HepG2 (cell line): ENCODE data around the gene ABCG8. TPM values are rescaled to one million over a fixed set of nuclear protein-coding genes. Genes with fewer than 3 reads are reported as not detected.

Experiments used
- ATAC-seq: fragments of 200-7000 bp; cut with Tn5 transposase; 3 replicates; pipeline ENCODE4 v1.9.1; 2020; ENCODE audit warnings: mild to moderate bottlenecking, moderate library complexity
- BruUV-seq: library from RNA; stranded (reverse); fragments of 400-500 nt; replicated peaks from 2 replicates; lab custom pipeline; 2021; lab: Mats Ljungman, UMichigan
- CTCF ChIA-PET: fragments of 300-600 bp; formaldehyde crosslinking; extraction: SDS; loops from one replicate; lab custom pipeline; 2021; ENCODE audit warnings: low total read pairs, inconsistent platforms, low intra/inter-chr PET ratio; lab: Yijun Ruan, JAX
- POLR2A ChIA-PET: fragments of 350-600 bp; sonication (Branson Sonifier 250); formaldehyde crosslinking; loops from one replicate; lab custom pipeline; 2020; ENCODE audit warnings: antibody characterized with exemption, inconsistent platforms; lab: Yijun Ruan, JAX
- DNase-seq: peaks from one replicate; pipeline ENCODE4 v3.0.0-alpha.2; 2015; ENCODE audit warnings: low spot score
- FAIRE-seq: peaks from 3 replicates; lab custom pipeline; 2011; peaks lifted over from hg19 to GRCh38; lab: Jason Lieb, UNC
- H2AFZ ChIP-seq: one replicate; pipeline ENCODE4 v1.6.1; 2011; ENCODE audit warnings: low read length, inconsistent platforms
- H3K27ac ChIP-seq: fragments of 300-600 bp; 3 replicates; pipeline ENCODE4 v1.8.0; 2011; ENCODE audit warnings: mixed run types, mild to moderate bottlenecking, mixed read lengths, low read length, inconsistent platforms; ENCODE audit not compliant: insufficient read depth; ENCODE audit errors: extremely low read length
- H3K27me3 ChIP-seq, 2 experiments: fragments of 200-600 bp in 1 of 2; 2 replicates in 1 of 2; 3 replicates in 1 of 2; pipeline versions ENCODE4 v1.6.0 to v1.8.0; 2011; ENCODE audit warnings: low read length in 2 of 2, mild to moderate bottlenecking in 2 of 2, moderate library complexity in 2 of 2, inconsistent platforms in 1 of 2; ENCODE audit not compliant: insufficient read depth in 2 of 2, control insufficient read depth in 1 of 2
- H3K36me3 ChIP-seq, 2 experiments: fragments of 200-600 bp in 1 of 2; replicated peaks in 1 of 2; 2 replicates in 1 of 2; 3 replicates in 1 of 2; pipeline versions ENCODE4 v1.5.1 to v1.8.0; 2011; ENCODE audit warnings: low read length in 2 of 2, inconsistent platforms in 1 of 2; ENCODE audit not compliant: insufficient read depth in 2 of 2, control insufficient read depth in 1 of 2
- H3K4me1 ChIP-seq: 2 replicates; pipeline ENCODE4 v1.5.1; 2012; ENCODE audit warnings: low read length, inconsistent platforms; ENCODE audit not compliant: insufficient read depth
- H3K4me2 ChIP-seq: 2 replicates; pipeline ENCODE4 v1.6.0; 2011; ENCODE audit warnings: low read depth, low read length, inconsistent platforms
- H3K4me3 ChIP-seq, 3 experiments: fragments of 200-600 bp in 1 of 3; sonication (generic), shearing (Covaris generic) in 1 of 3; replicated peaks in 1 of 3; 2 replicates each; pipeline ENCODE4 v1.5.1; 2011 to 2016; ENCODE audit warnings: low read length in 3 of 3, inconsistent platforms in 2 of 3, low read depth in 2 of 3, mild to moderate bottlenecking in 2 of 3, control low read depth in 1 of 3, mixed read lengths in 1 of 3; ENCODE audit not compliant: insufficient read depth in 1 of 3
- H3K79me2 ChIP-seq: one replicate; pipeline ENCODE4 v1.6.1; 2011; ENCODE audit warnings: low read length, inconsistent platforms; ENCODE audit not compliant: insufficient read depth
- H3K9ac ChIP-seq: 2 replicates; pipeline ENCODE4 v1.6.0; 2011; ENCODE audit warnings: mild to moderate bottlenecking, low read depth, low read length, inconsistent platforms; ENCODE audit not compliant: insufficient read depth
- H3K9me3 ChIP-seq: 2 replicates; pipeline ENCODE4 v1.5.1; 2012; ENCODE audit warnings: mild to moderate bottlenecking, low read length
- H4K20me1 ChIP-seq: 2 replicates; pipeline ENCODE4 v1.6.0; 2011; ENCODE audit warnings: inconsistent platforms, mild to moderate bottlenecking, low read length, moderate library complexity; ENCODE audit not compliant: insufficient read depth
- FOXA3 ChIP-seq: IDR thresholded peaks from 2 replicates; pipeline ENCODE4 v1.6.1; 2016; ENCODE audit warnings: missing genetic modification reagents, missing compliant biosample characterization
- KAT8 ChIP-seq: IDR thresholded peaks from 2 replicates; pipeline ENCODE4 v1.6.1; 2016; ENCODE audit warnings: missing genetic modification reagents, missing compliant biosample characterization
- TRIM22 ChIP-seq: fragments of 450-650 bp; IDR thresholded peaks from 2 replicates; pipeline ENCODE4 v1.6.1; 2017
- TRIM24 ChIP-seq: sonication (generic); formaldehyde crosslinking; IDR thresholded peaks from 2 replicates; pipeline ENCODE4 v1.8.0; 2022; ENCODE audit warnings: mild to moderate bottlenecking, missing genetic modification reagents
- ZFP41 ChIP-seq: sonication (generic); formaldehyde crosslinking; IDR thresholded peaks from 2 replicates; pipeline ENCODE4 v1.4.0; 2020; ENCODE audit warnings: mild to moderate bottlenecking, missing genetic modification reagents, borderline replicate concordance
- ZNF235 ChIP-seq: sonication (generic); formaldehyde crosslinking; IDR thresholded peaks from 2 replicates; pipeline ENCODE4 v1.8.1; 2023; ENCODE audit warnings: mild to moderate bottlenecking, missing genetic modification reagents, borderline replicate concordance
- ZNF619 ChIP-seq: sonication (generic); formaldehyde crosslinking; IDR thresholded peaks from 2 replicates; pipeline ENCODE4 v1.4.0; 2020; ENCODE audit warnings: mild to moderate bottlenecking, missing genetic modification reagents
- ZNF704 ChIP-seq: sonication (generic); formaldehyde crosslinking; IDR thresholded peaks from 2 replicates; pipeline ENCODE4 v1.8.1; 2023; ENCODE audit warnings: mild to moderate bottlenecking, inconsistent platforms, moderate library complexity, missing genetic modification reagents, borderline replicate concordance
- ZNF776 ChIP-seq: sonication (generic); formaldehyde crosslinking; IDR thresholded peaks from 2 replicates; pipeline ENCODE4 v1.4.0; 2020; ENCODE audit warnings: mild to moderate bottlenecking, missing genetic modification reagents
- WGBS: methylation state at CpG from one replicate; pipeline ENCODE4 v1.1.6; 2017; ENCODE audit warnings: low lambda C conversion rate; 5-methylcytosine and 5-hydroxymethylcytosine counted together
- in situ Hi-C: cut with HindIII; loops from 2 replicates; pipeline ENCODE4 v1.10.0; 2017; ENCODE audit warnings: low pct_unique_long_range_greater_than_20kb; ENCODE audit not compliant: extremely low pct_ligation_motif_present
- intact Hi-C: fragments of 100-400 bp; cut with micrococcal nuclease; formaldehyde crosslinking; loops from one replicate; pipeline ENCODE4 v1.10.0; 2022; ENCODE audit not compliant: unreplicated experiment
- polyA plus RNA-seq, 8 experiments: library from polyadenylated mRNA; depleted of rRNA in 3 of 8; stranded (reverse) in 7 of 8; unstranded in 1 of 8; fragments of >200 nt; fragmentation: Illumina TruSeq in 4 of 8; extraction: Trizol in 4 of 8; gene quantifications; 2 replicates each; pipeline versions ENCODE4 v1.2.1 to v1.2.3, GENCODE V29; 2011 to 2016; ENCODE audit warnings: low read depth in 4 of 8, missing spikeins in 1 of 8, mixed read lengths in 1 of 8; ENCODE audit not compliant: insufficient read depth in 1 of 8
- total RNA-seq, 5 experiments: library from RNA; depleted of rRNA; stranded (reverse); fragments of >200 nt; fragmentation: Illumina TruSeq; extraction: Trizol; gene quantifications; 2 replicates each; pipeline ENCODE4 v1.2.3, GENCODE V29; 2016; ENCODE audit warnings: low read depth in 1 of 5
- TF ChIP-seq, protein P1 (sequence below): sonication (generic); formaldehyde crosslinking; IDR thresholded peaks from 2 replicates; pipeline ENCODE4 v1.4.0; 2020; ENCODE audit warnings: mild to moderate bottlenecking, missing genetic modification reagents

Gene ABCG8
- total and polyA plus RNA-seq, 2 of the 13 experiments (the other 11 are each of a cell fraction or from before 2014, with no cell fraction given), result 8.1 to 8.8 TPM

- no peak overlapping the region for H3K27ac ChIP-seq
- no TSS peak for BruUV-seq
- no peaks in the 10 kb centered on the region for H3K9me3 ChIP-seq
- WGBS, result 94% methylated on average over 5 of the region's 5 CpGs
- no peak overlapping the region for H3K4me3 ChIP-seq
- peaks cover 2 to 17% of the 10 kb centered on the region in 2 experiments; a peak in 2 of 5 replicates for H3K36me3 ChIP-seq
- intact Hi-C loops, result no loop called here
- DNase-seq, result no peak
- ChIA-PET POLR2A (interaction anchor here (2.9 to 3.7 kb wide), 2 partner anchors 33 to 67 kb away, joined by 9 to 17 read pairs; partner anchors contain the start of gene DYNC2LI1), CTCF (interaction anchor here (1.1 kb wide), 1 partner anchor 43 kb away, joined by 3 read pairs; no protein-coding TSS in a partner anchor)
- H3K79me2 ChIP-seq, result peaks cover 34% of the 10 kb centered on the region
- TF ChIP-seq ZFP41 (CRISPR knock-in tag), result 0 out of 2 replicates have a peak, but pooled peaks have one; percentile 39
- no peak for TF ChIP-seq FOXA3 (CRISPR knock-in tag)
- ATAC-seq, result no peak
- H3K27me3 ChIP-seq, result no peaks in the 10 kb centered on the region
- H3K9ac ChIP-seq, result no peak overlapping the region
- in situ Hi-C loops, result no loop called here
- FAIRE-seq, result no peak
- H3K4me1 ChIP-seq, result peaks cover 67% of the 10 kb centered on the region
- H2AFZ ChIP-seq, result no peak overlapping the region
- peak overlapping the region; percentile 89 for H3K4me2 ChIP-seq
- no peaks in the 10 kb centered on the region for H4K20me1 ChIP-seq
Observed at GRCh38 chr2:43840965-43841364, 2.2 kb downstream of the ABCG8 start.

DNA sequence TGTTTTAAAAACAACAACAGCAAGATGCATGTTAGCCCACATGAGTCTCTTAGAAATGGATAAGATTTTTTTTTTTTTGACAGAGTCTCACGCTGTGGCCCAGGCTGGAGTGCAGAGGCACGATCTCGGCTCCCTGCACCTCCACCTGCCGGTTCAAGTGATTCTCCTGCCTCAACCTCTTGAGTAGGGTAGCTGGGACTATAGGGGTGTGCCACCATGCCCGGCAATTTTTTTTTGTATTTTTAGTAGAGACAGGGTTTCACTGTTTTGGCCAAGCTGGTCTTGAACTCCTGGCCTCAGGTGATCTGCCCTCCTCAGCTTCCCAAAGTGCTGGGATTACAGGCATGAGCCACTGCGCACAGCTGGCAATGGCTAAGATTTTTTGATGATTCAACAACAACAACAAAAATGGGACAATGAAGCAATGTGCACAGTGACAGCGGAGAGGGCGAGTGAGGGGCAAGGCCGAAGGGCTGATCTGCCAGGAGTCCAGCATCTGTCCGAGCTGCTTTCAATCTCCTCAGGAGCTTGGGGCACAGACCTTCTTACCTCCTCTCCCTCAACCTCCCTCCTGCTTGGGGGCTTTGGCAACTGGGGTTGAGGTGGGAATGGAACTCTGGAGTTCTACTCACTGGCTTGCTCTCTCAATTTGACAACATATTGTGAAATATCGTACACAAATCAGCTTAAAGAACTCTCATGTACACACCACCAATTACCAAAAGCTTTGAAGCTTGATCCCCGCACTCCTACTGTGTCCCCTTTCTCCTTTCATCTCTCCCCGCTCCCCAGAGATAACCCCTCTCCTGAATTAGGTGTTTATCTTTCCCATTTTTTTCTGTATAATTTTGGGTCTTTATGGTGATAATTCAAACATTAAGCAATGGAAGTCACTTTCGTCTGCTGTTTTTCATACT lies 3.4 kb downstream of the ABCG8 start:
- WGBS, result 70% methylated on average over 14 of the region's 14 CpGs
- H3K4me3 ChIP-seq, result peak overlapping the region in 2 of 3 experiments; percentile 4 to 46; a peak in 3 of 6 replicates
- H2AFZ ChIP-seq, result no peak overlapping the region
- peak overlapping the region; percentile 45 for H3K9ac ChIP-seq
- in situ Hi-C loops, result no loop called here
- POLR2A ChIA-PET, result interaction anchor here (1.0 to 3.7 kb wide), 4 partner anchors 34 to 246 kb away, joined by 3 to 17 read pairs (median 4); partner anchors contain the start of gene THADA
- H3K27me3 ChIP-seq, result no peaks in the 10 kb centered on the region
- H3K36me3 ChIP-seq, result peaks cover 5 to 21% of the 10 kb centered on the region in 2 experiments; a peak in 3 of 5 replicates
- FAIRE-seq (peak; percentile 52), ATAC-seq (peak; percentile 24; the same call in 2 of the 3 replicates), DNase-seq (peak; percentile 76)
- no peaks in the 10 kb centered on the region for H4K20me1 ChIP-seq
- intact Hi-C loops, result no loop called here
- peak overlapping the region; percentile 61 for H3K4me2 ChIP-seq
- peaks cover 34% of the 10 kb centered on the region for H3K79me2 ChIP-seq
- no TSS peak for BruUV-seq
- peaks cover 64% of the 10 kb centered on the region for H3K4me1 ChIP-seq
- CTCF ChIA-PET, result no interaction called here
- H3K9me3 ChIP-seq, result no peaks in the 10 kb centered on the region
- H3K27ac ChIP-seq, result peak overlapping the region; percentile 64
- TF ChIP-seq ZNF704 (CRISPR knock-in tag), result no peak
- TF ChIP-seq ZNF776 (CRISPR knock-in tag), result no peak
- TF ChIP-seq TRIM22, result no peak
- TF ChIP-seq ZNF235 (CRISPR knock-in tag), result no peak
- TF ChIP-seq TRIM24, result no peak
- TF ChIP-seq, protein P1, sequence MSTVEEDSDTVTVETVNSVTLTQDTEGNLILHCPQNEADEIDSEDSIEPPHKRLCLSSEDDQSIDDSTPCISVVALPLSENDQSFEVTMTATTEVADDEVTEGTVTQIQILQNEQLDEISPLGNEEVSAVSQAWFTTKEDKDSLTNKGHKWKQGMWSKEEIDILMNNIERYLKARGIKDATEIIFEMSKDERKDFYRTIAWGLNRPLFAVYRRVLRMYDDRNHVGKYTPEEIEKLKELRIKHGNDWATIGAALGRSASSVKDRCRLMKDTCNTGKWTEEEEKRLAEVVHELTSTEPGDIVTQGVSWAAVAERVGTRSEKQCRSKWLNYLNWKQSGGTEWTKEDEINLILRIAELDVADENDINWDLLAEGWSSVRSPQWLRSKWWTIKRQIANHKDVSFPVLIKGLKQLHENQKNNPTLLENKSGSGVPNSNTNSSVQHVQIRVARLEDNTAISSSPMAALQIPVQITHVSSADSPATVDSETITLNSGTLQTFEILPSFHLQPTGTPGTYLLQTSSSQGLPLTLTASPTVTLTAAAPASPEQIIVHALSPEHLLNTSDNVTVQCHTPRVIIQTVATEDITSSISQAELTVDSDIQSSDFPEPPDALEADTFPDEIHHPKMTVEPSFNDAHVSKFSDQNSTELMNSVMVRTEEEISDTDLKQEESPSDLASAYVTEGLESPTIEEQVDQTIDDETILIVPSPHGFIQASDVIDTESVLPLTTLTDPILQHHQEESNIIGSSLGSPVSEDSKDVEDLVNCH (CRISPR knock-in tag), result no peak
- no peak; the same call in 1 of the 2 replicates for TF ChIP-seq KAT8 (CRISPR knock-in tag)
- no peak for TF ChIP-seq ZNF619 (CRISPR knock-in tag)
